Femur (tissue), 1 donor: ENCODE measurements around the gene PITPNC1.
"Not testable (repeated sequence)": the region's sequence is repeated elsewhere in the genome, so short reads cannot be mapped to it uniquely, and the experiment has no call there.

Experiments
- DNase-seq: peaks from one replicate; pipeline ENCODE4 v3.0.0-alpha.2; 2017

PITPNC1 gene

GRCh38 chr17:67557921-67558320 lies 180.8 kb downstream of the PITPNC1 start:
- no peak for DNase-seq

DNA sequence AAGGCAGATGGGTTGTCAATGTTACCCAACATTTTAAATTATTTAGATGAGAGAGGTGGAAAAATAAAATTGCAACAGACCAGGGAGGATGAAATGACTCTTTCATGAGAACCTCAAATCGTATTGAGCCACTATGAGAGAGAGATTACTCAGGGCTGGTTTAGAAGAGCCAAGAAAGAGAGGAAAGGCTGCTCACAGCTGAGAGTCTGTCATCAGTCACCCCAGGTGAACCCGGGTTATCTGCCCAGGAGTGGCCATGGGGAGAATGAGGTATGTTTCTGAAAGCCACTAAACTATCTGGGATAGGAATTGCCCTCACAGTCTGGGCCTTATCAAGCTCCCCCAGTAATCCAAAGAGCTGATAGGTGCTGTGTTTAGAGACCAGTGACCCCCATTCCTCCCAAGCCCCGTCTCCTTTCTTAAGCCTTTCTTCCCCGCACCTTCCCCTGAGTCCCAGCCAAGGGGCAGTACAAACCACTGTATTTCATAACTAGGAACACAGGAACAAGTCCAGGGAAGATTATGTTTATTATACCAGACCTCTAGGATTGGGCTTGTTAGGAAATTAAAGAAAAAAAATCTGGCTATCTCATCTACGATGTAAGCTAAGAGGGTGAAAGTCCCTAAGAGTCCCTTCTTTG lies 181.8 kb downstream of the PITPNC1 start:
- no peak for DNase-seq

GRCh38 chr17:67559381-67559966 lies 182.4 kb downstream of the PITPNC1 start:
- DNase-seq, result no peak

- DNase-seq, result no peak
Measured at GRCh38 chr17:67562005-67562404, 184.9 kb downstream of the PITPNC1 start.

GRCh38 chr17:67563692-67564228 lies 186.7 kb downstream of the PITPNC1 start:
- no peak for DNase-seq

- DNase-seq, result no peak
Measured at GRCh38 chr17:67565068-67565467, 188.0 kb downstream of the PITPNC1 start.

GRCh38 chr17:67566656-67567055 lies 189.6 kb downstream of the PITPNC1 start:
- DNase-seq, result no peak

DNA sequence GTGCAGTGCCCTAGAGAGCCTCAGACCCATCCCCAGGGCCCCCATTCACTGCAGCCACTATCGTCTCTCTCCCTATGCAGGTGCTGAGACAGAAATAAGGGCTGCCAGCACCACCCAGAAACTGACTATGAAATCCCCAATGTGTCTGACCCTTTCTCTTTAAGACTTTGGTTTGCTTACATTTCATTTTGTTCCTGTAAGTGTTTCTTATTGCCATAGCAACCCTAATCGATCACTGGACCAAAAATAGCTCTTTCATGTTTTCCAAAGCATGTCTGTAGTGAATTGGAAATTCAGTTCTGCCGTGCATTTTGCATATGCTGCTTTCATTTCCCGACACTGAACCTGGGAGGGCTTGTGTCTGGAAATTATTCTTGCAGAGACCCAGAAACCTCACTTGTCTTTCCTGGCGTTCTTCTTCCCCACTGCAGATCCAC lies 192.0 kb downstream of the PITPNC1 start:
- DNase-seq, result peak; percentile 34

DNA sequence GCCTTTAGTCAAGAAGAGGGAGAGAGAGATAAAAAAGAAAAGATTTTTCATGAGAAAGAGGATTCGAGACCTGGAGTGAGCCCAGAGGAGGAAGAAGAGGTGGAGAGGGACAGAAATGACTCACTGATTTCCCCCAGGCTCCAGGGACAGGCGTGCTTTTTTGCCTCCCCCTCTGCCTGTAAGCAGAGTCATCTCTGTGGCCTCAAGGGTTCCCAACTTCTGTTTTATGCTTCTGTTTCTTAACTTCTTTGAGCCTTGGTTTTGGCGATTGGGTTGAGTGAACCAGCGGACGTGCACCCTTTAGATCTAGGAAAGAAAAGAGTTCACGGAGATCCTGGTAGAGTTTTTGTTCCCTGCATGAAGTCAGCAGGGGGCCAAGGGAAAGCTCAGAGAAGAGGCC lies 192.8 kb downstream of the PITPNC1 start:
- no peak for DNase-seq

- DNase-seq, result no peak
Measured at GRCh38 chr17:67570797-67571196, 193.7 kb downstream of the PITPNC1 start.

DNA sequence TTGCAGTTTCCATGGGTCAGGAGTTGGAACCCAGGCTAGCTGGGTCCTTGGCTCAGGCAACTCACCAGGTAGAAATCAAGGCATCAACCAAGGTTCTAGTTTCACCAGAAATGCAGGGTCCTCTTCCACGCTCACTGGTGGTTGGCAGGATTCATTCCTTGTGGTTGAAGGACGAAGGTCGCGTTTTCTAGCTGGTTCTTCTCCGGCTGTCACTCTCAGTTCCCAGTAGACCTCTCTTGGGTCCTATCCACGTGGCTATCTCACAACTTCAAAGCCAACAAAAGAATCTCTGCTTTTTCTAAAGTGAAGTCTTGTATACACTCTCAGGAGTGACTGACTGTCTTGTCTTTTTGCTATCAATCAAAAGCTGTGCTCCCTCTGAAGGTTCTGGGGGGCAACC lies 194.4 kb downstream of the PITPNC1 start:
- no peak for DNase-seq

- no peak for DNase-seq
Measured at GRCh38 chr17:67573987-67574657, 197.0 kb downstream of the PITPNC1 start.

GRCh38 chr17:67574658-67575293 lies 197.7 kb downstream of the PITPNC1 start:
- no peak for DNase-seq

DNA sequence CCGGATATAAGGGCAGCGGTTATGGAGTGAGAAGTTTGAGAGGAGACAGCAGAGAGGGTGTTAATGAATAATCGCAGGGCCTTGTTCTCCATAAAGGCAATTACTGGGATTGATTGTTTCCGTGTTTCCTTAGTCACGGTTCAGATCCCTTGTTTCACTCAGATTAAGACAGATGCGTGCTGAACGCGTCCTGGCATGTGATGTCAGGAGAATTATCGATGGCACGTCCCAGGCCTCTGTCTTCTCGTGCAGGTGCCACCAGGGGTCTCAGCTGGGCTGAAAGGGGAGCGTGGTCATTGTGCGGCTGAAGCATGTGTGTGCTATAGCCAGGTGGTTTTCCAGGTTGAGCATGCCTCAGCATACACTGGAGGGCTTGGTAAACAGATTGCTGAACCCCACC lies 198.2 kb downstream of the PITPNC1 start:
- no peak for DNase-seq

GRCh38 chr17:67576471-67577115 lies 199.5 kb downstream of the PITPNC1 start:
- no peak for DNase-seq

DNA sequence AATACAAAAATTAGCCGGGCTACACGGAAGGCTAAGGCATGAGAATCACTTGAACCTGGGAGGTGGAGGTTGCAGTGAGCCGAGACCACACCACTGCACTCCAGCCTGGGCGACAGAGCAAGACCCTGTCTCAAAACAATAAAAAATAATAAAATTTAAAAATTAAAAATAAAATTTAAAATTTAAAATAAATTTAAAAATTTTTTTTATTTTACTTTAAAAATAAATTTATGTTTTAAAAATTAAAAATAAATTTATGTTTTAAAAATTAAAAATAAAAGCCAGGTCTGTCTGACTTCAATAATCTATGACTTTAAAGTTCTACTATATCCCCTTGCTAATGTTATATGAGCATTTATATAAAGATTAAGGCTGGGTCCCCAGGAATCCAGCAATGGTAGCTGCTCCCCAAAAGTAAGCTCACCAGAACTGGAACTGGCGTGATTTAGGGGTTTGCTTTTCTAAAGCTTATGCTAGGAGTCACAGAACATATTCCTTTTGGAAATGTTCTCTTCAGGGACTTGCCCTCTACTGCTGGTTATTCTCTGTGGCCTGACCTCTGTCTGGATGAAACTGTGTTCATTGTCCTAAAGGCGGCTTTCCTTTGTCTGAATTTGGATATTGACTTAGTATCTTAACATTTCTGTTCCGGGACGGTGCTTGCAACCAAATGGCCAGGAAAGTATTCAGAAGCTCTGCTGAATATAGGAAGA lies 200.5 kb downstream of the PITPNC1 start:
- DNase-seq, result no peak

DNA sequence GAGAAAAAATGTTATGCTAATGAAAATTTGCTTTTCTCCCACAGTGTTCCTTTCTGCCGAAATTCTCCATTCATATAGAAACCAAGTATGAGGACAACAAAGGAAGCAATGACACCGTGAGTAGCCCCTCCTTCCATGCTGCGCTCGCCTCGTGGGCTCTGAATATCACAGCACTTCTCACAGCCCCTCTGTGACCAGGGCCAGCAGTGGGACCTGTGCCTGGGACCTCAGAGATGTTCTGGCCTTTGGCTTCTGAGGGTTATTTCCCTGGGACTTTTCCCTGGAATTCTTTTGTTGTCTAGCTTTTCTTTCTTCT lies 201.0 kb downstream of the PITPNC1 start:
- DNase-seq, result no peak

GRCh38 chr17:67578679-67579405 lies 201.8 kb downstream of the PITPNC1 start:
- DNase-seq, result not testable (repeated sequence)

DNA sequence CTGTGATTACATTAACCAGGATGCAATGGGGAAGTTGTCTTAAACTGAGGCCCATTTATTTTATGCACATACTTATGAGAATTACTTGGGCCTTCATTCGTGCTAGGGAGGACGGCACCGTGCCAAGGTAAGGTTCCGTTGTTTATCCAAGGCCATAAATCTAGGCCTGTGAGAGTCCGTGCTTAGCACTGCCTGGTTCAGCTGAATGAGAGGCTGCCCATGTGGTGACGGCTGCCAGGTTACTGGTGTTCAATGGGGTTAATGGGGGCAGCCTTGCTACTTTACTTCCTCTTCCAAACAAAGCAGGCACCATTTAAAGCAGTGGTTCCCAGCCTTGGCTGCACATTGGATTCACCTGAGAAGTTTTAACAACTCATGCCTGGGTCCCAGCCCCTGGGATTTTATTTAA lies 205.6 kb downstream of the PITPNC1 start:
- no peak for DNase-seq

DNA sequence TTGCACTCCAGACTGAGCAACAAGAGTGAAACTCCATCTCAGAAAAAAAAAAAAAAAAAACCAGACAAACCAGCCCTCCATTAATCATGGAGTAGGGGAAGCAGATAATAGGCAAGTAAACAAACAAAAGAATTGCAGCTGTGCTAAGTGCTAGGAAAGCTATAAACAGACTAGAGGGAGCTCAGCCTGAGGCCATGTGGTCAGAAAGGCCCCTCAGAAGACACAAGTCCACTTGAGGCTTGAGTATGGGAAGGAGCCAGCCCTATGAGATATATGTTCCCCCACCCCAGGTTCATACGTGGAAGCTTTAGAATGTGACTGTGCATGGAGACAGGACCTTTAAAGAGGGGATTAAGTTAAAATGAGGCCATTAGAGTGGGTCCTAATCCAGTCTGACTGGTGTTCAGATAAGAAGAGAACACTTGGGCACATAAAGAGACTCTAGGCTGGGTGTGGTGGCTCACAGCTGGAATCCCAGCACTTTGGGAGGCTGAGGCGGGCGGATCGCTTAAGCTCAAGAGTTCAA lies 208.1 kb downstream of the PITPNC1 start:
- no peak for DNase-seq

DNA sequence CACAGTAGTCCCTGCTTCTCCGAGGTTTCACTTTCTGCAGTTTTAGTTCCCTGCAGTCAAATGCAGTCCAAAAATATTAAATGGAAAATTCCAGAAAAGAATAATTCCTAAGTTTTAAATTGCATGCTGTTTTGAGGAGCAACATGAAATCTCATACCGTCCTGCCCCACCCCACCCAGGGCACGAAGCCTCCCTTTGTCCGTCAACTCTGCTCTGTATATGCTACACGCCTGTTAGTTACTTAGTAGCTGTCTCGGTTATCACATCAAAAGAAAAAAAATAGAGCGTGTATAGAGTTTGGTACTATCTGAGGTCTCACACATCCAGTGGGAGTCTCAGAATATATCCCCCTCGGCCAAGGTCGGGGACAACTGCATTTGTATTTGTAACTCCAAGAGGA lies 211.2 kb downstream of the PITPNC1 start:
- no peak for DNase-seq
